Cerebellar cortex (tissue), 1 donor: ENCODE results near the gene CCNA1.

Experiments used
- DNase-seq: peaks from one replicate; pipeline ENCODE4 v3.0.0-alpha.2; 2015; ENCODE audit warnings: low spot score

The CCNA1 gene

GRCh38 chr13:36432106-36432544 lies at the start of gene CCNA1:
Gene CCNA1 (plus strand): TSS chr13:36432495. CDS start chr13:36433057, 562 bp downstream.
- DNase-seq = peak; percentile 12

GRCh38 chr13:36385489-36385888 lies 46.8 kb upstream of the CCNA1 start:
- no peak for DNase-seq

- peak; percentile 2 for DNase-seq
Measured at GRCh38 chr13:36395280-36395679, 37.0 kb upstream of the CCNA1 start.

GRCh38 chr13:36405151-36405550 lies 27.1 kb upstream of the CCNA1 start:
- DNase-seq = no peak

- DNase-seq = no peak
Measured at GRCh38 chr13:36412736-36413135, 19.6 kb upstream of the CCNA1 start.

GRCh38 chr13:36413161-36413560 lies 19.1 kb upstream of the CCNA1 start:
- DNase-seq = no peak

GRCh38 chr13:36414461-36414860 lies 17.8 kb upstream of the CCNA1 start:
- no peak for DNase-seq

- no peak for DNase-seq
Measured at GRCh38 chr13:36417331-36417730, 15.0 kb upstream of the CCNA1 start.

- DNase-seq = no peak
Measured at GRCh38 chr13:36418022-36418805, 14.1 kb upstream of the CCNA1 start.

GRCh38 chr13:36420437-36420891 lies 11.8 kb upstream of the CCNA1 start:
- DNase-seq = peak; percentile 64

GRCh38 chr13:36421447-36421846 lies 10.8 kb upstream of the CCNA1 start:
- DNase-seq = no peak

- no peak for DNase-seq
Measured at GRCh38 chr13:36428086-36428485, 4.2 kb upstream of the CCNA1 start.

GRCh38 chr13:36430247-36431203 lies 1.8 kb upstream of the CCNA1 start:
- peak; percentile 1 for DNase-seq

GRCh38 chr13:36431204-36432105 lies 840 bp upstream of the CCNA1 start:
- no peak for DNase-seq

GRCh38 chr13:36436811-36437210 lies 4.5 kb downstream of the CCNA1 start:
- no peak for DNase-seq

- no peak for DNase-seq
Measured at GRCh38 chr13:36438594-36439483, 6.5 kb downstream of the CCNA1 start.

GRCh38 chr13:36445278-36445677 lies 13.0 kb downstream of the CCNA1 start:
- DNase-seq = no peak

GRCh38 chr13:36445891-36446351 lies 13.6 kb downstream of the CCNA1 start:
- DNase-seq = no peak

GRCh38 chr13:36447501-36447900 lies 15.2 kb downstream of the CCNA1 start:
- no peak for DNase-seq

- no peak for DNase-seq
Measured at GRCh38 chr13:36450534-36450933, 18.2 kb downstream of the CCNA1 start.
